SK-N-SH (cell line): ENCODE data around the gene PPP1R14D. TPM values are rescaled to one million over a fixed set of nuclear protein-coding genes. Genes with fewer than 3 reads are reported as not detected.

Experiments used
- CTCF ChIA-PET: fragments of 300-600, 350-600 bp; formaldehyde crosslinking; extraction: SDS; loops from one replicate; lab custom pipeline; 2021; lab: Yijun Ruan, JAX
- POLR2A ChIA-PET: fragments of 350-600 bp; sonication (Branson Sonifier 250); formaldehyde crosslinking; extraction: SDS; loops from one replicate; lab custom pipeline; 2020; ENCODE audit warnings: antibody characterized with exemption, inconsistent platforms; lab: Yijun Ruan, JAX
- DNase-seq: peaks from one replicate; pipeline ENCODE4 v3.0.0; 2012
- H2AFZ ChIP-seq: fragments of 200-600 bp; sonication (generic); 2 replicates; pipeline ENCODE4 v1.8.1; 2016; ENCODE audit warnings: antibody characterized with exemption, mild to moderate bottlenecking, low read depth
- H3F3A ChIP-seq: fragments of 200-600 bp; sonication (generic); replicated peaks from 2 replicates; pipeline ENCODE3; 2016; ENCODE audit warnings: antibody characterized with exemption, mild to moderate bottlenecking; ENCODE audit not compliant: insufficient read depth
- H3K27ac ChIP-seq, 2 experiments: fragments of 200-500 bp in 1 of 2; fragments of 200-600 bp in 1 of 2; sonication (Bioruptor generic) in 1 of 2; sonication (generic), shearing (Covaris generic) in 1 of 2; 2 replicates each; pipeline versions ENCODE4 v1.5.1 to v1.6.1; 2014 to 2016; ENCODE audit warnings: low read depth in 2 of 2, inconsistent platforms in 1 of 2, low read length in 1 of 2, mild to moderate bottlenecking in 1 of 2, mixed read lengths in 1 of 2
- H3K27me3 ChIP-seq: fragments of 200-600 bp; sonication (generic), shearing (Covaris generic); 2 replicates; pipeline ENCODE4 v1.6.1; 2016; ENCODE audit warnings: mixed run types; ENCODE audit not compliant: insufficient read depth
- H3K36me3 ChIP-seq, 2 experiments: fragments of 200-500 bp in 1 of 2; fragments of 200-600 bp in 1 of 2; sonication (Bioruptor generic) in 1 of 2; sonication (generic) in 1 of 2; replicated peaks in 1 of 2; 2 replicates each; pipeline versions ENCODE3 to v1.5.1; 2014 to 2016; ENCODE audit warnings: low read length in 1 of 2, mild to moderate bottlenecking in 1 of 2; ENCODE audit not compliant: insufficient read depth in 2 of 2, control insufficient read depth in 1 of 2
- H3K4me1 ChIP-seq, 2 experiments: fragments of 200-500 bp in 1 of 2; fragments of 200-600 bp in 1 of 2; sonication (Bioruptor generic) in 1 of 2; sonication (generic), shearing (Covaris generic) in 1 of 2; 2 replicates each; pipeline versions ENCODE4 v1.5.1 to v1.6.1; 2014 to 2016; ENCODE audit warnings: low read depth in 1 of 2, low read length in 1 of 2, mixed run types in 1 of 2; ENCODE audit not compliant: insufficient read depth in 2 of 2, control insufficient read depth in 1 of 2
- H3K4me2 ChIP-seq: fragments of 200-600 bp; sonication (generic), shearing (Covaris generic); 2 replicates; pipeline ENCODE4 v1.6.1; 2017; ENCODE audit warnings: mixed run types
- H3K4me3 ChIP-seq, 2 experiments: fragments of 200-500 bp in 1 of 2; fragments of 200-600 bp in 1 of 2; sonication (Bioruptor generic) in 1 of 2; sonication (generic), shearing (Covaris generic) in 1 of 2; 2 replicates each; pipeline versions ENCODE4 v1.5.1 to v1.8.1; 2014 to 2016; ENCODE audit warnings: low read depth in 2 of 2, inconsistent platforms in 1 of 2, low read length in 1 of 2, mild to moderate bottlenecking in 1 of 2, mixed read lengths in 1 of 2, moderate library complexity in 1 of 2
- H3K79me2 ChIP-seq: fragments of 200-600 bp; sonication (generic); 2 replicates; pipeline ENCODE4 v1.8.1; 2017; ENCODE audit warnings: mild to moderate bottlenecking; ENCODE audit not compliant: insufficient read depth
- H3K9ac ChIP-seq: fragments of 200-600 bp; sonication (generic); 2 replicates; pipeline ENCODE4 v1.6.1; 2017; ENCODE audit warnings: mixed run types
- H3K9me2 ChIP-seq: fragments of 200-600 bp; sonication (generic); 2 replicates; pipeline ENCODE4 v1.6.1; 2017; ENCODE audit warnings: mixed run types
- H3K9me3 ChIP-seq: fragments of 200-600 bp; sonication (generic); 2 replicates; pipeline ENCODE4 v1.6.1; 2017; ENCODE audit warnings: mixed run types, mild to moderate bottlenecking, moderate library complexity
- H4K20me1 ChIP-seq: fragments of 200-600 bp; sonication (generic); 2 replicates; pipeline ENCODE4 v1.6.1; 2017; ENCODE audit warnings: mild to moderate bottlenecking, mixed run types; ENCODE audit not compliant: insufficient read depth
- CTCF ChIP-seq: fragments of 200-600 bp; sonication (generic); IDR thresholded peaks from 2 replicates; pipeline ENCODE4 v1.6.1; 2017; ENCODE audit warnings: antibody characterized with exemption, mild to moderate bottlenecking, moderate library complexity
- EP300 ChIP-seq, 2 experiments: IDR thresholded peaks; 2 replicates each; pipeline versions ENCODE4 v1.4.0 to v1.6.1; 2012; ENCODE audit warnings: borderline replicate concordance in 1 of 2, low read depth in 1 of 2, low read length in 1 of 2
- FOSL2 ChIP-seq: IDR thresholded peaks from 2 replicates; pipeline ENCODE4 v1.4.0; 2012; ENCODE audit warnings: low read depth, mild to moderate bottlenecking, moderate library complexity, borderline replicate concordance
- PBX3 ChIP-seq: IDR thresholded peaks from 2 replicates; pipeline ENCODE4; 2012
- POLR2AphosphoS5 ChIP-seq: IDR thresholded peaks from 2 replicates; pipeline ENCODE4 v1.6.1; 2012; ENCODE audit warnings: low read depth, low read length
- RAD21 ChIP-seq: IDR thresholded peaks from 2 replicates; pipeline ENCODE4 v1.6.1; 2012; ENCODE audit warnings: mild to moderate bottlenecking, low read length
- SIN3A ChIP-seq: IDR thresholded peaks from 2 replicates; pipeline ENCODE4 v1.6.1; 2012; ENCODE audit warnings: low read depth, mild to moderate bottlenecking, low read length, moderate library complexity, borderline replicate concordance
- TAF1 ChIP-seq: IDR thresholded peaks from 2 replicates; pipeline ENCODE4 v1.6.1; 2012; ENCODE audit warnings: low read depth, mild to moderate bottlenecking, low read length, moderate library complexity, borderline replicate concordance
- TCF12 ChIP-seq: IDR thresholded peaks from 2 replicates; pipeline ENCODE4 v1.4.0; 2012
- USF1 ChIP-seq: IDR thresholded peaks from 2 replicates; pipeline ENCODE4 v1.4.0; 2012; ENCODE audit warnings: low read depth, borderline replicate concordance
- USF2 ChIP-seq: fragments of 150-350 bp; IDR thresholded peaks from 2 replicates; pipeline ENCODE4 v1.6.1; 2017; ENCODE audit warnings: antibody characterized with exemption, low read length, low read depth, borderline replicate concordance
- WGBS: methylation state at CpG from one replicate; pipeline ENCODE4 v1.1.6; 2017; ENCODE audit warnings: low lambda C conversion rate; 5-methylcytosine and 5-hydroxymethylcytosine counted together
- polyA plus RNA-seq, 3 experiments: library from polyadenylated mRNA; depleted of rRNA; stranded (reverse); fragments of >200 nt; gene quantifications; 2 replicates each; pipeline ENCODE4 v1.2.3, GENCODE V29; 2012

PPP1R14D gene
- polyA plus RNA-seq, 1 of the 3 experiments (the other 2 are of a cell fraction), result not detected

- Histone ChIP-seq H3K4me3 (no peak overlapping the region), H3F3A (peaks cover 3% of the 10 kb centered on the region), H3K4me2 (no peak overlapping the region), H3K4me1 (peaks cover 0 to 3% of the 10 kb centered on the region in 2 experiments; a peak in 1 of 4 replicates), H3K9me3 (no peaks in the 10 kb centered on the region), H2AFZ (no peak overlapping the region), H3K27me3 (no peaks in the 10 kb centered on the region), H3K9me2 (no peaks in the 10 kb centered on the region), H4K20me1 (no peaks in the 10 kb centered on the region), H3K79me2 (no peaks in the 10 kb centered on the region), H3K36me3 (no peaks in the 10 kb centered on the region), H3K27ac (no peak overlapping the region), H3K9ac (no peak overlapping the region)
- no peak for DNase-seq
- ChIA-PET CTCF (no interaction called here), POLR2A (no interaction called here)
- 87% methylated on average over 3 of the region's 10 CpGs for WGBS
- TF ChIP-seq EP300 (IDR thresholded peaks at IDR 0.05; ENCODE audit: borderline replicate concordance in 1 of 2, low read depth in 1 of 2, low read length in 1 of 2) (no peak), PBX3 (no peak), USF1 (no peak), RAD21 (no peak), FOSL2 (no peak)
These were observed 25.7 kb upstream of the PPP1R14D start for GRCh38 chr15:40854161-40854560.

GRCh38 chr15:40853241-40853890 lies 24.9 kb upstream of the PPP1R14D start:
- WGBS, result 73% methylated on average over 9 of the region's 16 CpGs
- TF ChIP-seq TCF12 (no peak), USF2 (no peak), USF1 (no peak), CTCF (no peak), POLR2AphosphoS5 (no peak), SIN3A (no peak), TAF1 (no peak)
- no peak overlapping the region for H3K4me3 ChIP-seq
- no peaks in the 10 kb centered on the region for H3K9me2 ChIP-seq
- DNase-seq, result no peak
- no peaks in the 10 kb centered on the region for H3K27me3 ChIP-seq
- H4K20me1 ChIP-seq, result no peaks in the 10 kb centered on the region
- CTCF ChIA-PET, result no interaction called here
- no peak overlapping the region for H2AFZ ChIP-seq
- H3K4me2 ChIP-seq, result no peak overlapping the region
- no peaks in the 10 kb centered on the region for H3K36me3 ChIP-seq
- POLR2A ChIA-PET, result no interaction called here
- H3K9ac ChIP-seq, result no peak overlapping the region
- no peaks in the 10 kb centered on the region for H3K9me3 ChIP-seq
- H3K27ac ChIP-seq, result no peak overlapping the region
- H3K79me2 ChIP-seq, result no peaks in the 10 kb centered on the region
- H3K4me1 ChIP-seq, result peaks cover 0 to 3% of the 10 kb centered on the region in 2 experiments; a peak in 1 of 4 replicates
- no peaks in the 10 kb centered on the region for H3F3A ChIP-seq
